ENCODE measurements around the gene PTPN14.

- TF ChIP-seq CTCF (IDR thresholded peaks at IDR 0.05; ENCODE audit: insufficient read depth, low read length) (no peak), POLR2AphosphoS5 (IDR thresholded peaks at IDR 0.05; ENCODE audit: low read depth) (no peak), SPI1 (IDR thresholded peaks at IDR 0.05; ENCODE audit: borderline replicate concordance, low read depth) (no peak), REST (IDR thresholded peaks at IDR 0.05; ENCODE audit: insufficient replicate concordance, low read depth) (no peak), GABPA (IDR thresholded peaks at IDR 0.05; ENCODE audit: low read depth) (no peak)
Measured at GRCh38 chr1:214380986-214381695, 170.3 kb downstream of the PTPN14 start.
